Hippocampal formation (tissue), 2 donors: ENCODE data around the gene A1BG.

Experiments
- DNase-seq, 2 donors: peaks; one replicate each; lab custom pipeline; 2025; lab: John Stamatoyannopoulos, UW

Gene A1BG

GRCh38 chr19:58296104-58296503 lies 57.2 kb downstream of the A1BG start:
- no peak for DNase-seq
